HEK293 (cell line): ENCODE results near the gene GH1.

Source experiments
- CTCF ChIA-PET: fragments of 350-600 bp; formaldehyde crosslinking; extraction: SDS; loops from one replicate; lab custom pipeline; 2021; ENCODE audit warnings: antibody characterized with exemption; lab: Yijun Ruan, JAX
- POLR2A ChIA-PET: fragments of 300-600 bp; formaldehyde crosslinking; extraction: SDS; loops from one replicate; lab custom pipeline; 2020; ENCODE audit warnings: antibody characterized with exemption, inconsistent platforms; lab: Yijun Ruan, JAX
- H3K27ac ChIP-seq: fragments of 200-500 bp; sonication (Bioruptor generic); 2 replicates; pipeline ENCODE4 v1.5.1; 2014; ENCODE audit warnings: low read depth, low read length, control low read depth, inconsistent platforms; ENCODE audit errors: extremely low read depth
- H3K36me3 ChIP-seq, 2 experiments: fragments of 200-500 bp in 1 of 2; sonication (Bioruptor generic) in 1 of 2; 1 replicate in 1 of 2; 2 replicates in 1 of 2; pipeline ENCODE4 v1.5.1; 2014 to 2017; ENCODE audit warnings: inconsistent platforms in 2 of 2, low read length in 2 of 2; ENCODE audit not compliant: control insufficient read depth in 2 of 2, insufficient read depth in 1 of 2
- H3K4me1 ChIP-seq: fragments of 200-500 bp; sonication (Bioruptor generic); 2 replicates; pipeline ENCODE4 v1.5.1; 2014; ENCODE audit warnings: mild to moderate bottlenecking, low read length, inconsistent platforms; ENCODE audit not compliant: control insufficient read depth, insufficient read depth
- H3K4me3 ChIP-seq: 2 replicates; pipeline ENCODE4 v1.5.1; 2011; ENCODE audit warnings: low read depth, mild to moderate bottlenecking, control low read depth, low read length, moderate library complexity
- H3K9me3 ChIP-seq: fragments of 200-500 bp; sonication (Bioruptor generic); 2 replicates; pipeline ENCODE4 v1.5.1; 2014; ENCODE audit warnings: low read depth, low read length, inconsistent platforms; ENCODE audit not compliant: control insufficient read depth, insufficient read depth
- BCL11B ChIP-seq: fragments of 450-650 bp; formaldehyde crosslinking; IDR thresholded peaks from 2 replicates; pipeline ENCODE4 v1.5.1; 2016; ENCODE audit warnings: low read depth, missing biosample characterization, missing genetic modification characterization
- EGR2 ChIP-seq: fragments of 450-650 bp; formaldehyde crosslinking; IDR thresholded peaks from 2 replicates; pipeline ENCODE4 v1.5.1; 2016; ENCODE audit warnings: low read depth, missing biosample characterization, missing genetic modification characterization
- GLI2 ChIP-seq: fragments of 450-650 bp; formaldehyde crosslinking; IDR thresholded peaks from 2 replicates; pipeline ENCODE4; 2017; ENCODE audit warnings: missing biosample characterization, missing genetic modification characterization, low read depth, borderline replicate concordance
- HOXA7 ChIP-seq: sonication (generic); formaldehyde crosslinking; IDR thresholded peaks from 2 replicates; pipeline ENCODE4 v1.8.1; 2022; ENCODE audit warnings: missing genetic modification reagents, borderline replicate concordance
- KLF1 ChIP-seq: fragments of 450-650 bp; formaldehyde crosslinking; IDR thresholded peaks from 2 replicates; pipeline ENCODE4 v1.5.1; 2016; ENCODE audit warnings: missing biosample characterization, missing genetic modification characterization
- KLF8 ChIP-seq: fragments of 450-650 bp; formaldehyde crosslinking; IDR thresholded peaks from 2 replicates; pipeline ENCODE4 v1.5.1; 2016; ENCODE audit warnings: missing biosample characterization, missing genetic modification characterization
- KLF9 ChIP-seq: fragments of 450-650 bp; formaldehyde crosslinking; IDR thresholded peaks from 2 replicates; pipeline ENCODE4 v1.5.1; 2016; ENCODE audit warnings: missing biosample characterization, missing genetic modification characterization, low read depth
- SP2 ChIP-seq: fragments of 450-650 bp; formaldehyde crosslinking; IDR thresholded peaks from 2 replicates; pipeline ENCODE4 v1.5.1; 2016; ENCODE audit warnings: missing biosample characterization, missing genetic modification characterization
- SP3 ChIP-seq: fragments of 450-650 bp; formaldehyde crosslinking; IDR thresholded peaks from 2 replicates; pipeline ENCODE4 v1.5.1; 2016; ENCODE audit warnings: missing biosample characterization, missing genetic modification characterization
- SP7 ChIP-seq: fragments of 450-650 bp; formaldehyde crosslinking; IDR thresholded peaks from 2 replicates; pipeline ENCODE4 v1.5.1; 2016; ENCODE audit warnings: missing biosample characterization, missing genetic modification characterization
- WT1 ChIP-seq: fragments of 450-650 bp; formaldehyde crosslinking; IDR thresholded peaks from 2 replicates; pipeline ENCODE4 v1.5.1; 2016; ENCODE audit warnings: missing biosample characterization, missing genetic modification characterization
- YY2 ChIP-seq: fragments of 450-650 bp; formaldehyde crosslinking; IDR thresholded peaks from 2 replicates; pipeline ENCODE4 v1.5.1; 2016; ENCODE audit warnings: missing biosample characterization, missing genetic modification characterization
- ZBTB7A ChIP-seq: fragments of 450-650 bp; formaldehyde crosslinking; IDR thresholded peaks from 2 replicates; pipeline ENCODE4 v1.5.1; 2016; ENCODE audit warnings: low read depth, missing biosample characterization, missing genetic modification characterization
- ZIC2 ChIP-seq: fragments of 450-650 bp; formaldehyde crosslinking; IDR thresholded peaks from 2 replicates; pipeline ENCODE4 v1.5.1; 2016; ENCODE audit warnings: missing biosample characterization, missing genetic modification characterization
- ZNF157 ChIP-seq: fragments of 450-650 bp; formaldehyde crosslinking; IDR thresholded peaks from 2 replicates; pipeline ENCODE4 v1.5.1; 2016; ENCODE audit warnings: missing biosample characterization, missing genetic modification characterization
- ZNF221 ChIP-seq: fragments of 450-650 bp; formaldehyde crosslinking; IDR thresholded peaks from 2 replicates; pipeline ENCODE4 v1.5.1; 2017; ENCODE audit warnings: missing biosample characterization, missing genetic modification characterization, borderline replicate concordance
- ZNF266 ChIP-seq: fragments of 450-650 bp; formaldehyde crosslinking; IDR thresholded peaks from 2 replicates; pipeline ENCODE4 v1.5.1; 2016; ENCODE audit warnings: missing biosample characterization, missing genetic modification characterization, low read depth
- ZNF292 ChIP-seq: fragments of 450-650 bp; formaldehyde crosslinking; IDR thresholded peaks from 2 replicates; pipeline ENCODE4 v1.5.1; 2016; ENCODE audit warnings: low read depth, missing biosample characterization, missing genetic modification characterization, borderline replicate concordance
- ZNF473 ChIP-seq: fragments of 450-650 bp; formaldehyde crosslinking; IDR thresholded peaks from 2 replicates; pipeline ENCODE4 v1.5.1; 2017; ENCODE audit warnings: missing biosample characterization, missing genetic modification characterization
- ZNF529 ChIP-seq: fragments of 450-650 bp; formaldehyde crosslinking; IDR thresholded peaks from 2 replicates; pipeline ENCODE4 v1.5.1; 2017; ENCODE audit warnings: missing genetic modification characterization, missing biosample characterization; ENCODE audit not compliant: insufficient replicate concordance
- ZNF544 ChIP-seq: fragments of 450-650 bp; formaldehyde crosslinking; IDR thresholded peaks from 2 replicates; pipeline ENCODE4 v1.5.0; 2017; ENCODE audit warnings: missing biosample characterization, missing genetic modification characterization
- ZNF549 ChIP-seq: fragments of 450-650 bp; IDR thresholded peaks from 2 replicates; pipeline ENCODE4 v1.5.1; 2018; ENCODE audit warnings: missing biosample characterization, missing genetic modification characterization, mild to moderate bottlenecking, inconsistent platforms, moderate library complexity
- TF ChIP-seq, protein P1 (sequence below): fragments of 450-650 bp; formaldehyde crosslinking; IDR thresholded peaks from 2 replicates; pipeline ENCODE4 v1.5.1; 2016; ENCODE audit warnings: missing biosample characterization, missing genetic modification characterization
- TF ChIP-seq, protein P2 (sequence below): fragments of 450-650 bp; formaldehyde crosslinking; IDR thresholded peaks from 2 replicates; pipeline ENCODE4 v1.5.1; 2016; ENCODE audit warnings: missing biosample characterization, missing genetic modification characterization, low read depth
- TF ChIP-seq, protein P3 (sequence below): fragments of 450-650 bp; formaldehyde crosslinking; IDR thresholded peaks from 2 replicates; pipeline ENCODE4 v1.5.1; 2016; ENCODE audit warnings: missing biosample characterization, missing genetic modification characterization

Gene GH1

DNA sequence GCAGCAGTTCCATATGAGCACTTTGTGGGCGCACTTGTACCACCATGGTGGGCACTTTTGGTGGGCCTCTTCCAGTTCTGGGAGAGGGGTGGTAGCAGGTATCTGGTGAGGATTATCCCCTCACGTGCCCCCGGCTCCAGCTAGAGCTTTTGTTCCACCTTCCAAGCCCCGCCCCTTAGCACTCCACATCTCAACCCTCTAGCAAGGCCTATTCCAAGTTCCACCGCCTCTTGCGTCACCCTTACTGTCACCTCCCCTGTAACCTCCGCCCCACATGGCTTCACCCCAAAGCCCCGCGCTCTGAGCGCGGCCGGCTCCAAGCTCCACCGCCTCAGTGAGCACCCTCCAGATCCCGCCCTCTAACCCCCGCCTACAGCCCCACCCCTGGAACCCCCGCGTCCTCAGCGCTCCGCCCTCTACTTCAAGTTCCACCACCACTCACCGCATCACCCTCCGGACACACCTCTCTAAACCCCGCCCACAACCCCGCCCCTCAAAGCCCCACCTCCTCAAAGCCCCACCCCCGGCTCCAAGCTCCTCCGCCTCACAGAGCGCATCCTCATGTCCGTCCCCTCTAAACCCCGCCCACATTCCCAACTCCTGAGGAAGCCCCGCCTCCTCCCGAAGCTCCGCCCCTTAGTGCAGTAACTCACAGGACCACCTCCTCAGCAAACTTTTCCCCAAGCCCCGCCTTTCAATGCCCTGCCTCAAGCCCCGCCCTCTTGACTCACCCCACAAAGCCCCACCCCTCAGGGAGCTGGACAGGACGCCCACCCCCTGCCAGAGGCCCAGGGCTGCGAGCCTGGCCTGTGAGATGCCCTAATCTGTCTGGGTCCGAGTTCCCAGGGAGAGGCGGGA, 42.9 kb upstream of the GH1 start:
- H3K27ac ChIP-seq = no peak overlapping the region
- CTCF ChIA-PET = interaction anchor here (1.5 kb wide), 1 partner anchor 15 kb away, joined by 8 read pairs; no protein-coding TSS in a partner anchor
- TF ChIP-seq HOXA7 (CRISPR knock-in tag) (no peak), ZNF292 (tag by site-specific recombination) (no peak), EGR2 (tag by site-specific recombination) (peak; percentile 26; the same call in 1 of the 2 replicates), SP2 (peak; percentile 60), KLF1 (peak; percentile 82), WT1 (tag by site-specific recombination) (no peak), ZNF221 (tag by site-specific recombination) (no peak), BCL11B (tag by site-specific recombination) (no peak), KLF8 (tag by site-specific recombination) (peak; percentile 81), ZNF529 (tag by site-specific recombination) (no peak), SP3 (tag by site-specific recombination) (peak; percentile 84), ZNF544 (tag by site-specific recombination) (no peak), ZIC2 (tag by site-specific recombination) (no peak), KLF9 (peak; percentile 66), YY2 (tag by site-specific recombination) (no peak)
- TF ChIP-seq, protein P1, sequence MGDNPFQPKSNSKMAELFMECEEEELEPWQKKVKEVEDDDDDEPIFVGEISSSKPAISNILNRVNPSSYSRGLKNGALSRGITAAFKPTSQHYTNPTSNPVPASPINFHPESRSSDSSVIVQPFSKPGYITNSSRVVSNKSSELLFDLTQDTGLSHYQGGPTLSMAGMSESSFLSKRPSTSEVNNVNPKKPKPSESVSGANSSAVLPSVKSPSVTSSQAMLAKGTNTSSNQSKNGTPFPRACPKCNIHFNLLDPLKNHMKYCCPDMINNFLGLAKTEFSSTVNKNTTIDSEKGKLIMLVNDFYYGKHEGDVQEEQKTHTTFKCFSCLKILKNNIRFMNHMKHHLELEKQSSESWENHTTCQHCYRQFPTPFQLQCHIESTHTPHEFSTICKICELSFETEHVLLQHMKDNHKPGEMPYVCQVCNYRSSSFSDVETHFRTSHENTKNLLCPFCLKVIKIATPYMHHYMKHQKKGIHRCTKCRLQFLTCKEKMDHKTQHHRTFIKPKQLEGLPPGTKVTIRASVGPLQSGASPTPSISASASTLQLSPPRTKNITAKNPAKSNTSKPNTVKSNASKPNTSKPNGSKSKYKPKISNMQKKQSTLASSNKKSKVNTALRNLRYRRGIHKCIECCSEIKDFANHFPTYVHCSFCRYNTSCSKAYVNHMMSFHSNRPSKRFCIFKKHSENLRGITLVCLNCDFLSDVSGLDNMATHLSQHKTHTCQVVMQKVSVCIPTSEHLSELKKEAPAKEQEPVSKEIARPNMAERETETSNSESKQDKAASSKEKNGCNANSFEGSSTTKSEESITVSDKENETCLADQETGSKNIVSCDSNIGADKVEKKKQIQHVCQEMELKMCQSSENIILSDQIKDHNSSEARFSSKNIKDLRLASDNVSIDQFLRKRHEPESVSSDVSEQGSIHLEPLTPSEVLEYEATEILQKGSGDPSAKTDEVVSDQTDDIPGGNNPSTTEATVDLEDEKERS (tag by site-specific recombination) = no peak
- TF ChIP-seq, protein P2, sequence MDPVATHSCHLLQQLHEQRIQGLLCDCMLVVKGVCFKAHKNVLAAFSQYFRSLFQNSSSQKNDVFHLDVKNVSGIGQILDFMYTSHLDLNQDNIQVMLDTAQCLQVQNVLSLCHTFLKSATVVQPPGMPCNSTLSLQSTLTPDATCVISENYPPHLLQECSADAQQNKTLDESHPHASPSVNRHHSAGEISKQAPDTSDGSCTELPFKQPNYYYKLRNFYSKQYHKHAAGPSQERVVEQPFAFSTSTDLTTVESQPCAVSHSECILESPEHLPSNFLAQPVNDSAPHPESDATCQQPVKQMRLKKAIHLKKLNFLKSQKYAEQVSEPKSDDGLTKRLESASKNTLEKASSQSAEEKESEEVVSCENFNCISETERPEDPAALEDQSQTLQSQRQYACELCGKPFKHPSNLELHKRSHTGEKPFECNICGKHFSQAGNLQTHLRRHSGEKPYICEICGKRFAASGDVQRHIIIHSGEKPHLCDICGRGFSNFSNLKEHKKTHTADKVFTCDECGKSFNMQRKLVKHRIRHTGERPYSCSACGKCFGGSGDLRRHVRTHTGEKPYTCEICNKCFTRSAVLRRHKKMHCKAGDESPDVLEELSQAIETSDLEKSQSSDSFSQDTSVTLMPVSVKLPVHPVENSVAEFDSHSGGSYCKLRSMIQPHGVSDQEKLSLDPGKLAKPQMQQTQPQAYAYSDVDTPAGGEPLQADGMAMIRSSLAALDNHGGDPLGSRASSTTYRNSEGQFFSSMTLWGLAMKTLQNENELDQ = no peak
- TF ChIP-seq, all 188 proteins: peak for 6
- H3K36me3 ChIP-seq = no peaks in the 10 kb centered on the region
- H3K9me3 ChIP-seq = no peaks in the 10 kb centered on the region
- no peaks in the 10 kb centered on the region for H3K4me1 ChIP-seq
- H3K4me3 ChIP-seq = no peak overlapping the region
- POLR2A ChIA-PET = no interaction called here

DNA sequence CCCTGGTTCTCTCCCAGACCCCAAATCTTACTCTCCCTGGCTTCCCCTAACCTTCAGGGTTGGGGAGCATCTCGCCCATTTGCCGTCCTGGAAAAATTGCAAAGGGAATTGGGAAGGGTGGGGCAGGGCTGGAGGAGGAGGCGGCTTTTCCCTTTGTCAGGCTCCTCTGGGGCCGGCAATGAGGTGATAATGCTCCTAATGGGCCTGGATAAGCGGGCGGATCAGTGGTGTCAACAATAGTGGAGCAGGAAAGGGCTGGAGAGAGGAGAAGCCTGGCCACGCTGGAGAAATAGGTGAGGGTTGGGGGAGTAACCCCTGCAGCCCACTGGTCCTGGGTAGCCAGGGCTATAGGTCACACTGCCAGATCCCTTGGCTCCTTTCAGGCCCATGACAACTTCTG, 41.8 kb upstream of the GH1 start:
- H3K27ac ChIP-seq = no peak overlapping the region
- H3K4me3 ChIP-seq = no peak overlapping the region
- CTCF ChIA-PET = interaction anchor here (1.2 to 1.5 kb wide), 2 partner anchors 13 to 14 kb away, joined by 3 to 8 read pairs; no protein-coding TSS in a partner anchor
- TF ChIP-seq SP7 (tag by site-specific recombination) = no peak
- no peak for TF ChIP-seq ZNF157 (tag by site-specific recombination)
- TF ChIP-seq, protein P3, sequence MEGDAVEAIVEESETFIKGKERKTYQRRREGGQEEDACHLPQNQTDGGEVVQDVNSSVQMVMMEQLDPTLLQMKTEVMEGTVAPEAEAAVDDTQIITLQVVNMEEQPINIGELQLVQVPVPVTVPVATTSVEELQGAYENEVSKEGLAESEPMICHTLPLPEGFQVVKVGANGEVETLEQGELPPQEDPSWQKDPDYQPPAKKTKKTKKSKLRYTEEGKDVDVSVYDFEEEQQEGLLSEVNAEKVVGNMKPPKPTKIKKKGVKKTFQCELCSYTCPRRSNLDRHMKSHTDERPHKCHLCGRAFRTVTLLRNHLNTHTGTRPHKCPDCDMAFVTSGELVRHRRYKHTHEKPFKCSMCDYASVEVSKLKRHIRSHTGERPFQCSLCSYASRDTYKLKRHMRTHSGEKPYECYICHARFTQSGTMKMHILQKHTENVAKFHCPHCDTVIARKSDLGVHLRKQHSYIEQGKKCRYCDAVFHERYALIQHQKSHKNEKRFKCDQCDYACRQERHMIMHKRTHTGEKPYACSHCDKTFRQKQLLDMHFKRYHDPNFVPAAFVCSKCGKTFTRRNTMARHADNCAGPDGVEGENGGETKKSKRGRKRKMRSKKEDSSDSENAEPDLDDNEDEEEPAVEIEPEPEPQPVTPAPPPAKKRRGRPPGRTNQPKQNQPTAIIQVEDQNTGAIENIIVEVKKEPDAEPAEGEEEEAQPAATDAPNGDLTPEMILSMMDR = no peak
- TF ChIP-seq GLI2 (tag by site-specific recombination) = no peak
- TF ChIP-seq ZNF266 (tag by site-specific recombination) = no peak
- no peak for TF ChIP-seq ZNF473 (tag by site-specific recombination)
- TF ChIP-seq ZBTB7A (tag by site-specific recombination) = no peak
- no peak for TF ChIP-seq ZNF549 (tag by site-specific recombination)
- H3K36me3 ChIP-seq = no peaks in the 10 kb centered on the region
- H3K4me1 ChIP-seq = no peaks in the 10 kb centered on the region
- POLR2A ChIA-PET = no interaction called here
- no peaks in the 10 kb centered on the region for H3K9me3 ChIP-seq
